Tibial nerve (tissue), 3 donors: ENCODE measurements around the gene DCD.

Experiments
- CTCF ChIP-seq, 5 experiments: fragments of 200-600 bp in 3 of 5; fragments of 450-650 bp in 2 of 5; sonication (generic) in 3 of 5; IDR thresholded peaks; one replicate each; pipeline ENCODE4 v1.5.1; 2016 to 2019; ENCODE audit warnings: antibody characterized with exemption in 5 of 5, mild to moderate bottlenecking in 3 of 5, moderate library complexity in 2 of 5
- POLR2A ChIP-seq, 2 donors: fragments of 450-650 bp; IDR thresholded peaks; one replicate each; pipeline ENCODE4 v1.6.1; 2017; ENCODE audit warnings: antibody characterized with exemption in 2 of 2, mild to moderate bottlenecking in 2 of 2, moderate library complexity in 2 of 2

GRCh38 chr12:54662026-54662425, 13.9 kb upstream of the DCD start:
- no peak for TF ChIP-seq POLR2A (IDR thresholded peaks at IDR 0.05)
- TF ChIP-seq CTCF (IDR thresholded peaks at IDR 0.05), result no peak
